GM21367 (cell line): ENCODE results near the gene CNIH2.
"Not testable (repeated sequence)": the region's sequence is repeated elsewhere in the genome, so short reads cannot be mapped to it uniquely, and the experiment has no call there.

Experiments used
- ATAC-seq: cut with Tn5 transposase; IDR thresholded peaks from one replicate; pipeline ENCODE4 v1.9.1; 2021; ENCODE audit not compliant: unreplicated experiment

The CNIH2 gene

GRCh38 chr11:66275984-66276612 is 1.9 kb upstream of the CNIH2 start:
- ATAC-seq = no peak

GRCh38 chr11:66276619-66277018 is 1.4 kb upstream of the CNIH2 start:
- not testable (repeated sequence) for ATAC-seq

- not testable (repeated sequence) for ATAC-seq
These were observed 911 bp upstream of the CNIH2 start for GRCh38 chr11:66277064-66277463.

- ATAC-seq = no peak
These were observed 552 bp downstream of the CNIH2 start for GRCh38 chr11:66278363-66279091.

- ATAC-seq = no peak
These were observed 1.2 kb downstream of the CNIH2 start for GRCh38 chr11:66279092-66279734.

GRCh38 chr11:66280428-66280827 is 2.5 kb downstream of the CNIH2 start:
- no peak for ATAC-seq

GRCh38 chr11:66281001-66281400 is 3.0 kb downstream of the CNIH2 start:
- ATAC-seq = no peak

- ATAC-seq = no peak
These were observed 3.9 kb downstream of the CNIH2 start for GRCh38 chr11:66281776-66282467.

GRCh38 chr11:66282468-66283455 is 4.8 kb downstream of the CNIH2 start:
- ATAC-seq = peak; percentile 51

GRCh38 chr11:66283461-66284105 is 5.6 kb downstream of the CNIH2 start:
- no peak for ATAC-seq

- ATAC-seq = no peak
These were observed 6.6 kb downstream of the CNIH2 start for GRCh38 chr11:66284526-66285078.

GRCh38 chr11:66285250-66285947 is 7.4 kb downstream of the CNIH2 start:
- ATAC-seq = no peak

GRCh38 chr11:66286699-66287098 is 8.7 kb downstream of the CNIH2 start:
- ATAC-seq = no peak

GRCh38 chr11:66287211-66287888 is 9.4 kb downstream of the CNIH2 start:
- no peak for ATAC-seq

- ATAC-seq = no peak
These were observed 10.1 kb downstream of the CNIH2 start for GRCh38 chr11:66287889-66288670.

- ATAC-seq = peak; percentile 76
These were observed 10.9 kb downstream of the CNIH2 start, which contains the start of gene YIF1A for GRCh38 chr11:66288671-66289547. TSS of gene YIF1A (minus strand) at chr11:66289143. CDS start at chr11:66288985, 158 bp downstream.
